PC-9 (cell line): ENCODE data around the gene ERBB4. TPM values are rescaled to one million over a fixed set of nuclear protein-coding genes. Genes with fewer than 3 reads are reported as not detected.

Experiments used
- BruUV-seq: library from RNA; stranded (reverse); fragments of 400-500 nt; replicated peaks from 2 replicates; lab custom pipeline; 2021; lab: Mats Ljungman, UMichigan
- CTCF ChIA-PET: fragments of 300-600 bp; sonication (Branson Sonifier 250); formaldehyde crosslinking; loops from one replicate; lab custom pipeline; 2022; ENCODE audit warnings: antibody characterized with exemption; lab: Charles Lee
- POLR2A ChIA-PET: fragments of 300-600 bp; sonication (Branson Sonifier 250); formaldehyde crosslinking; loops from one replicate; lab custom pipeline; 2022; ENCODE audit warnings: antibody characterized with exemption; ENCODE audit not compliant: unreplicated experiment; lab: Charles Lee
- DNase-seq, 2 experiments: peaks; one replicate each; pipeline versions ENCODE4 v3.0.0 to v3.0.0-alpha.2; 2015 to 2022; ENCODE audit warnings: mixed read lengths in 1 of 2
- H2AFZ ChIP-seq: fragments of 200-600 bp; sonication (generic); 2 replicates; pipeline ENCODE4 v1.8.1; 2017; ENCODE audit warnings: antibody characterized with exemption
- H3F3A ChIP-seq: fragments of 200-600 bp; sonication (generic); 2 replicates; pipeline ENCODE4 v1.8.1; 2017; ENCODE audit warnings: antibody characterized with exemption, mild to moderate bottlenecking, low read depth; ENCODE audit not compliant: insufficient read depth
- H3K27ac ChIP-seq: fragments of 200-600 bp; sonication (generic); 2 replicates; pipeline ENCODE4 v1.6.1; 2016; ENCODE audit warnings: mixed run types
- H3K27me3 ChIP-seq: fragments of 200-600 bp; sonication (generic); 2 replicates; pipeline ENCODE4 v1.6.1; 2016; ENCODE audit warnings: low read depth, mixed run types; ENCODE audit not compliant: insufficient read depth
- H3K36me3 ChIP-seq: fragments of 200-600 bp; sonication (generic); 2 replicates; pipeline ENCODE4 v1.6.1; 2016; ENCODE audit warnings: low read depth, mixed run types
- H3K4me1 ChIP-seq: fragments of 200-600 bp; sonication (generic); replicated peaks from 2 replicates; pipeline ENCODE4 v1.6.1; 2016; ENCODE audit warnings: mixed run types; ENCODE audit not compliant: insufficient read depth
- H3K4me2 ChIP-seq: fragments of 200-600 bp; sonication (generic); 2 replicates; pipeline ENCODE4 v1.6.1; 2017; ENCODE audit warnings: mixed run types
- H3K4me3 ChIP-seq: fragments of 200-600 bp; sonication (generic); 2 replicates; pipeline ENCODE4 v1.6.1; 2016; ENCODE audit warnings: mixed run types
- H3K79me2 ChIP-seq: fragments of 200-600 bp; sonication (generic); 2 replicates; pipeline ENCODE4 v1.6.1; 2017; ENCODE audit warnings: low read depth, mixed run types
- H3K9me2 ChIP-seq: fragments of 200-600 bp; sonication (generic); 2 replicates; pipeline ENCODE4 v1.8.1; 2017; ENCODE audit warnings: mild to moderate bottlenecking; ENCODE audit not compliant: insufficient read depth
- H3K9me3 ChIP-seq: fragments of 200-600 bp; sonication (generic); 2 replicates; pipeline ENCODE4 v1.8.1; 2016; ENCODE audit warnings: low read depth; ENCODE audit not compliant: insufficient read depth
- H4K20me1 ChIP-seq: fragments of 200-600 bp; sonication (generic); 2 replicates; pipeline ENCODE4 v1.8.1; 2017; ENCODE audit not compliant: insufficient read depth
- CTCF ChIP-seq: fragments of 200-600 bp; sonication (generic); conservative IDR thresholded peaks from 2 replicates; pipeline ENCODE4 v1.6.1; 2017; ENCODE audit warnings: mixed run types, antibody characterized with exemption, mild to moderate bottlenecking, moderate library complexity
- EZH2 ChIP-seq: fragments of 200-600 bp; sonication (generic); IDR thresholded peaks from 2 replicates; pipeline ENCODE4 v1.8.0; 2017; ENCODE audit warnings: antibody characterized with exemption, low read depth
- intact Hi-C: fragments of 100-400 bp; cut with micrococcal nuclease; formaldehyde crosslinking; loops from one replicate; pipeline ENCODE4 v1.10.0; 2022; ENCODE audit not compliant: unreplicated experiment
- total RNA-seq: library from RNA; stranded (reverse); gene quantifications from 2 replicates; pipeline ENCODE4 v1.2.3, GENCODE V29; 2021

The ERBB4 gene
- total RNA-seq, 1 experiment from 2014 or later, result not detected

- H2AFZ ChIP-seq, result no peak overlapping the region
- DNase-seq, result no peak
- no peaks in the 10 kb centered on the region for H3K27me3 ChIP-seq
- no peaks in the 10 kb centered on the region for H3K9me2 ChIP-seq
- H3K4me2 ChIP-seq, result no peak overlapping the region
- TF ChIP-seq EZH2 (no peak), CTCF (no peak)
- H3K4me3 ChIP-seq, result no peak overlapping the region
- no peaks in the 10 kb centered on the region for H3K79me2 ChIP-seq
- ChIA-PET POLR2A (interaction anchor here (0.6 kb wide), 1 partner anchor 440 kb away, joined by 4 read pairs; no protein-coding TSS in a partner anchor), CTCF (no interaction called here)
- H3K9me3 ChIP-seq, result no peaks in the 10 kb centered on the region
- no peak overlapping the region for H3K27ac ChIP-seq
- no peaks in the 10 kb centered on the region for H3K36me3 ChIP-seq
- BruUV-seq, result no TSS peak
- intact Hi-C loops, result no loop called here
- H3F3A ChIP-seq, result no peaks in the 10 kb centered on the region
- H4K20me1 ChIP-seq, result no peaks in the 10 kb centered on the region
- H3K4me1 ChIP-seq, result no peaks in the 10 kb centered on the region
Observed at GRCh38 chr2:211620986-211621385, 917.6 kb downstream of the ERBB4 start.

- intact Hi-C loops, result no loop called here
- DNase-seq, result no peak
- no peaks in the 10 kb centered on the region for H3K9me2 ChIP-seq
- H4K20me1 ChIP-seq, result no peaks in the 10 kb centered on the region
- no peak overlapping the region for H3K4me2 ChIP-seq
- H3K27ac ChIP-seq, result no peak overlapping the region
- H3K27me3 ChIP-seq, result no peaks in the 10 kb centered on the region
- CTCF ChIA-PET, result no interaction called here
- H3K79me2 ChIP-seq, result no peaks in the 10 kb centered on the region
- H3K4me3 ChIP-seq, result no peak overlapping the region
- POLR2A ChIA-PET, result no interaction called here
- H3F3A ChIP-seq, result no peaks in the 10 kb centered on the region
- H2AFZ ChIP-seq, result no peak overlapping the region
- BruUV-seq, result no TSS peak
- no peaks in the 10 kb centered on the region for H3K36me3 ChIP-seq
- H3K9me3 ChIP-seq, result no peaks in the 10 kb centered on the region
- H3K4me1 ChIP-seq, result no peaks in the 10 kb centered on the region
- TF ChIP-seq CTCF, result no peak
- TF ChIP-seq EZH2, result no peak
Observed at GRCh38 chr2:211617803-211618202, 920.8 kb downstream of the ERBB4 start.

GRCh38 chr2:211611621-211612020, 927.0 kb downstream of the ERBB4 start:
- intact Hi-C loops, result no loop called here
- TF ChIP-seq CTCF (no peak), EZH2 (no peak)
- H3K4me2 ChIP-seq, result peak overlapping the region; percentile 82
- no peaks in the 10 kb centered on the region for H3K9me3 ChIP-seq
- H4K20me1 ChIP-seq, result no peaks in the 10 kb centered on the region
- POLR2A ChIA-PET, result no interaction called here
- no peaks in the 10 kb centered on the region for H3F3A ChIP-seq
- no peak overlapping the region for H3K27ac ChIP-seq
- BruUV-seq, result no TSS peak
- no peak for DNase-seq
- H3K9me2 ChIP-seq, result no peaks in the 10 kb centered on the region
- H3K79me2 ChIP-seq, result no peaks in the 10 kb centered on the region
- H3K4me1 ChIP-seq, result peaks cover 4% of the 10 kb centered on the region; the same call in 1 of the 2 replicates
- no peaks in the 10 kb centered on the region for H3K27me3 ChIP-seq
- CTCF ChIA-PET, result no interaction called here
- H2AFZ ChIP-seq, result peak overlapping the region; percentile 90
- H3K4me3 ChIP-seq, result peak overlapping the region; percentile 64
- H3K36me3 ChIP-seq, result no peaks in the 10 kb centered on the region
